ENCODE results near the gene NAA16.

DNA sequence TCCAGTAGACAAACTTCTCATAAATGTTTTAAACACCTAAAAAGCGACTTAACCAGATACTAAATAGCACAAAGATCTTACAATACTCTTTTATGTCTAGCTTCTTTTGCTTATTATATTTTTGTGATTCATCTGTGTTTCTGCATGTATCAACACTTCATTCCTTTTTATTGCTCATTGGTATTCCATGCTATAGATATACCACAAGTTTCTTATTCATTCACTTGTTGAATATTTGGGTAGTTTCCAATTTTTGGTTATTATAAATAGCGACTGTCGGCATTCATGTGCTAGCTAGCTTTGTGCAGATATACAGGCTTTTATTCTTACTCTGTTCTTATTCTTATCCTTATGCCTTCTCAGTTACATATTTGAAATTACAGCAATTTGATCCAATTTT is 96.3 kb downstream of the NAA16 start:
- TF ChIP-seq EZH2 (IDR thresholded peaks at IDR 0.05; ENCODE audit: borderline replicate concordance, insufficient read depth, low read depth, low read length, poor library complexity, severe bottlenecking) (no peak), CTCF (IDR thresholded peaks at IDR 0.05) (no peak)
